ENCODE measurements around the gene KCNAB1.
"Not testable (repeated sequence)": the region's sequence is repeated elsewhere in the genome, so short reads cannot be mapped to it uniquely, and the experiment has no call there.

KCNAB1 gene

GRCh38 chr3:156180077-156180476 is 59.7 kb downstream of the KCNAB1 start:
- no peak for DNase-seq

- DNase-seq = no peak
Measured at GRCh38 chr3:156181509-156181908, 61.1 kb downstream of the KCNAB1 start.

GRCh38 chr3:156183396-156183795 is 63.0 kb downstream of the KCNAB1 start:
- no peak for DNase-seq

GRCh38 chr3:156184156-156184555 is 63.8 kb downstream of the KCNAB1 start:
- DNase-seq = no peak

GRCh38 chr3:156187146-156187769 is 66.9 kb downstream of the KCNAB1 start:
- no peak for DNase-seq

- no peak for DNase-seq
Measured at GRCh38 chr3:156188757-156189156, 68.4 kb downstream of the KCNAB1 start.

GRCh38 chr3:156189927-156190326 is 69.5 kb downstream of the KCNAB1 start:
- no peak for DNase-seq

GRCh38 chr3:156194945-156195344 is 74.6 kb downstream of the KCNAB1 start:
- DNase-seq = not testable (repeated sequence)

GRCh38 chr3:156197152-156197551 is 76.8 kb downstream of the KCNAB1 start:
- not testable (repeated sequence) for DNase-seq

GRCh38 chr3:156201411-156202405 is 81.3 kb downstream of the KCNAB1 start:
- DNase-seq = no peak

- no peak for DNase-seq
Measured at GRCh38 chr3:156206157-156206556, 85.8 kb downstream of the KCNAB1 start.

GRCh38 chr3:156207802-156208685 is 87.7 kb downstream of the KCNAB1 start:
- no peak for DNase-seq

- no peak for DNase-seq
Measured at GRCh38 chr3:156209631-156210335, 89.4 kb downstream of the KCNAB1 start.

GRCh38 chr3:156211583-156211982 is 91.2 kb downstream of the KCNAB1 start:
- no peak for DNase-seq

GRCh38 chr3:156214676-156215075 is 94.3 kb downstream of the KCNAB1 start:
- no peak for DNase-seq

GRCh38 chr3:156215751-156216150 is 95.4 kb downstream of the KCNAB1 start:
- DNase-seq = no peak

- DNase-seq = no peak
Measured at GRCh38 chr3:156216216-156216615, 95.8 kb downstream of the KCNAB1 start.

- DNase-seq = no peak
Measured at GRCh38 chr3:156216852-156217251, 96.5 kb downstream of the KCNAB1 start.

- no peak for DNase-seq
Measured at GRCh38 chr3:156217674-156218352, 97.4 kb downstream of the KCNAB1 start.

GRCh38 chr3:156218353-156218744 is 98.0 kb downstream of the KCNAB1 start:
- no peak for DNase-seq

- DNase-seq = not testable (repeated sequence)
Measured at GRCh38 chr3:156222381-156222780, 102.0 kb downstream of the KCNAB1 start.

- DNase-seq = not testable (repeated sequence)
Measured at GRCh38 chr3:156224046-156224445, 103.7 kb downstream of the KCNAB1 start.
